Coronary artery (tissue), 2 donors: ENCODE measurements around the gene DSG1.

Source experiments
- DNase-seq: peaks from one replicate; pipeline ENCODE4 v3.0.0-alpha.2; 2017; ENCODE audit warnings: low spot score
- H3K27ac ChIP-seq, 2 donors: fragments of 200-600 bp; sonication (generic); one replicate each; pipeline ENCODE4 v1.5.1; 2016 to 2019
- H3K4me3 ChIP-seq: fragments of 200-600 bp; sonication (generic); 2 replicates; pipeline ENCODE4 v1.5.1; 2016; ENCODE audit warnings: mild to moderate bottlenecking, moderate library complexity
- CTCF ChIP-seq: fragments of 200-600 bp; sonication (generic); IDR thresholded peaks from one replicate; pipeline ENCODE4 v1.5.1; 2019; ENCODE audit warnings: antibody characterized with exemption

DSG1 gene

GRCh38 chr18:31393286-31393685, 75.3 kb downstream of the DSG1 start:
- TF ChIP-seq CTCF: no peak
- no peak for DNase-seq
- Histone ChIP-seq H3K4me3 (no peak overlapping the region), H3K27ac (no peak overlapping the region)

GRCh38 chr18:31396796-31397612, 79.0 kb downstream of the DSG1 start:
- no peak for DNase-seq
- Histone ChIP-seq H3K27ac (no peak overlapping the region), H3K4me3 (no peak overlapping the region)
- no peak for TF ChIP-seq CTCF

- no peak for TF ChIP-seq CTCF
- DNase-seq: no peak
- Histone ChIP-seq H3K27ac (no peak overlapping the region), H3K4me3 (no peak overlapping the region)
Observed at GRCh38 chr18:31398191-31398590, 80.2 kb downstream of the DSG1 start.

- H3K4me3 ChIP-seq: no peak overlapping the region
Observed at GRCh38 chr18:31399306-31400032, 81.5 kb downstream of the DSG1 start.

GRCh38 chr18:31401156-31402025, 83.4 kb downstream of the DSG1 start:
- TF ChIP-seq CTCF: no peak
- Histone ChIP-seq H3K4me3 (no peak overlapping the region), H3K27ac (no peak overlapping the region)
- DNase-seq: no peak

More at GRCh38 chr18:31399306-31400032, 81.5 kb downstream of the DSG1 start:
- TF ChIP-seq CTCF: no peak
- no peak for DNase-seq
- no peak overlapping the region for H3K27ac ChIP-seq

- Histone ChIP-seq H3K27ac (no peak overlapping the region), H3K4me3 (no peak overlapping the region)
- no peak for DNase-seq
- TF ChIP-seq CTCF: no peak
Observed at GRCh38 chr18:31402026-31402373, 84.0 kb downstream of the DSG1 start.
